Activated naive CD8-positive, alpha-beta T cell treated with anti-CD3 and anti-CD28 coated beads, Interleukin-2, amount 50 U/mL, for 24 hours (primary cell): ENCODE results near the gene CABP4.
A peak's percentile ranks its signal among the peaks of the same experiment; 100 is the strongest.

Experiments
- ATAC-seq: fragments of 150-1000 bp; cut with Tn5 transposase; one replicate; pipeline ENCODE4 v1.10.0; 2021
- DNase-seq: peaks from one replicate; pipeline ENCODE4 v3.0.0; 2021
- H3K27ac Mint-ChIP-seq: one replicate; pipeline ENCODE4 v1.8.0; 2021; ENCODE audit warnings: mild to moderate bottlenecking, mixed read lengths
- H3K27me3 Mint-ChIP-seq: one replicate; pipeline ENCODE4 v1.8.0; 2021; ENCODE audit warnings: mixed read lengths
- H3K36me3 Mint-ChIP-seq: one replicate; pipeline ENCODE4 v1.8.0; 2021; ENCODE audit warnings: low read depth, mixed read lengths
- H3K4me1 Mint-ChIP-seq: one replicate; pipeline ENCODE4 v1.8.0; 2021; ENCODE audit warnings: mixed read lengths
- H3K4me3 Mint-ChIP-seq: one replicate; pipeline ENCODE4 v1.8.0; 2021; ENCODE audit warnings: mild to moderate bottlenecking, moderate library complexity, mixed read lengths
- H3K9me3 Mint-ChIP-seq: one replicate; pipeline ENCODE4 v1.8.0; 2021; ENCODE audit warnings: mixed read lengths

The CABP4 gene

GRCh38 chr11:67486481-67487195 is 31.5 kb downstream of the CABP4 start:
- peaks cover 74% of the 10 kb centered on the region for H3K4me1 Mint-ChIP-seq
- no peaks in the 10 kb centered on the region for H3K27me3 Mint-ChIP-seq
- H3K27ac Mint-ChIP-seq, result peak overlapping the region; percentile 99
- peak overlapping the region; percentile 93 for H3K4me3 Mint-ChIP-seq
- no peaks in the 10 kb centered on the region for H3K9me3 Mint-ChIP-seq
- DNase-seq (peak; percentile 63), ATAC-seq (no peak)
- H3K36me3 Mint-ChIP-seq, result peaks cover 31% of the 10 kb centered on the region

GRCh38 chr11:67489203-67489884 is 34.2 kb downstream of the CABP4 start:
- H3K36me3 Mint-ChIP-seq, result peaks cover 36% of the 10 kb centered on the region
- no peak for DNase-seq
- ATAC-seq, result no peak
- H3K27ac Mint-ChIP-seq, result peak overlapping the region; percentile 99
- H3K27me3 Mint-ChIP-seq, result no peaks in the 10 kb centered on the region
- no peak overlapping the region for H3K4me3 Mint-ChIP-seq
- no peaks in the 10 kb centered on the region for H3K9me3 Mint-ChIP-seq
- peaks cover 52% of the 10 kb centered on the region for H3K4me1 Mint-ChIP-seq

GRCh38 chr11:67489885-67490726 is 35.0 kb downstream of the CABP4 start:
- H3K36me3 Mint-ChIP-seq, result peaks cover 29% of the 10 kb centered on the region
- H3K27me3 Mint-ChIP-seq, result no peaks in the 10 kb centered on the region
- H3K4me1 Mint-ChIP-seq, result peaks cover 44% of the 10 kb centered on the region
- H3K27ac Mint-ChIP-seq, result peak overlapping the region; percentile 74
- DNase-seq, result no peak
- no peak overlapping the region for H3K4me3 Mint-ChIP-seq
- H3K9me3 Mint-ChIP-seq, result no peaks in the 10 kb centered on the region
- no peak for ATAC-seq

GRCh38 chr11:67490727-67491065 is 35.5 kb downstream of the CABP4 start:
- no peaks in the 10 kb centered on the region for H3K9me3 Mint-ChIP-seq
- ATAC-seq (no peak), DNase-seq (no peak)
- H3K36me3 Mint-ChIP-seq, result peaks cover 29% of the 10 kb centered on the region
- no peaks in the 10 kb centered on the region for H3K27me3 Mint-ChIP-seq
- H3K4me1 Mint-ChIP-seq, result peaks cover 39% of the 10 kb centered on the region
- no peak overlapping the region for H3K4me3 Mint-ChIP-seq
- H3K27ac Mint-ChIP-seq, result peak overlapping the region; percentile 31

- Mint-ChIP-seq H3K4me3 (no peak overlapping the region), H3K4me1 (peaks cover 32% of the 10 kb centered on the region), H3K27me3 (no peaks in the 10 kb centered on the region), H3K9me3 (no peaks in the 10 kb centered on the region), H3K27ac (peak overlapping the region; percentile 31), H3K36me3 (peaks cover 26% of the 10 kb centered on the region)
- no peak for DNase-seq
- no peak for ATAC-seq
Observed at GRCh38 chr11:67491276-67492068, 36.3 kb downstream of the CABP4 start.

- Mint-ChIP-seq H3K27ac (no peak overlapping the region), H3K4me3 (no peak overlapping the region), H3K36me3 (peaks cover 24% of the 10 kb centered on the region), H3K27me3 (no peaks in the 10 kb centered on the region), H3K9me3 (no peaks in the 10 kb centered on the region), H3K4me1 (peaks cover 24% of the 10 kb centered on the region)
- ATAC-seq (no peak), DNase-seq (no peak)
Observed at GRCh38 chr11:67492069-67492727, 37.0 kb downstream of the CABP4 start.

- H3K27me3 Mint-ChIP-seq, result no peaks in the 10 kb centered on the region
- peaks cover 20% of the 10 kb centered on the region for H3K36me3 Mint-ChIP-seq
- H3K9me3 Mint-ChIP-seq, result no peaks in the 10 kb centered on the region
- DNase-seq (peak; percentile 44), ATAC-seq (peak; percentile 6)
- H3K4me3 Mint-ChIP-seq, result no peak overlapping the region
- H3K27ac Mint-ChIP-seq, result no peak overlapping the region
- peaks cover 17% of the 10 kb centered on the region for H3K4me1 Mint-ChIP-seq
Observed at GRCh38 chr11:67492801-67493547, 37.8 kb downstream of the CABP4 start.

GRCh38 chr11:67493548-67494370 is 38.6 kb downstream of the CABP4 start:
- Mint-ChIP-seq H3K27me3 (no peaks in the 10 kb centered on the region), H3K4me3 (no peak overlapping the region), H3K27ac (no peak overlapping the region), H3K4me1 (peaks cover 9% of the 10 kb centered on the region), H3K9me3 (no peaks in the 10 kb centered on the region), H3K36me3 (peaks cover 14% of the 10 kb centered on the region)
- no peak for DNase-seq
- ATAC-seq, result no peak

GRCh38 chr11:67494371-67495233 is 39.4 kb downstream of the CABP4 start:
- ATAC-seq (no peak), DNase-seq (no peak)
- Mint-ChIP-seq H3K36me3 (peaks cover 14% of the 10 kb centered on the region), H3K27ac (no peak overlapping the region), H3K9me3 (no peaks in the 10 kb centered on the region), H3K4me3 (no peak overlapping the region), H3K4me1 (peaks cover 4% of the 10 kb centered on the region), H3K27me3 (no peaks in the 10 kb centered on the region)

- no peak overlapping the region for H3K27ac Mint-ChIP-seq
Observed at GRCh38 chr11:67495234-67496005, 40.3 kb downstream of the CABP4 start.

GRCh38 chr11:67496113-67496512 is 41.0 kb downstream of the CABP4 start:
- Mint-ChIP-seq H3K27ac (no peak overlapping the region), H3K36me3 (peaks cover 20% of the 10 kb centered on the region), H3K27me3 (no peaks in the 10 kb centered on the region), H3K4me1 (peaks cover 7% of the 10 kb centered on the region), H3K4me3 (no peak overlapping the region), H3K9me3 (no peaks in the 10 kb centered on the region)
- DNase-seq (no peak), ATAC-seq (no peak)

More at GRCh38 chr11:67495234-67496005, 40.3 kb downstream of the CABP4 start:
- no peak for ATAC-seq
- no peaks in the 10 kb centered on the region for H3K27me3 Mint-ChIP-seq
- DNase-seq, result no peak
- H3K4me3 Mint-ChIP-seq, result no peak overlapping the region
- peaks cover 13% of the 10 kb centered on the region for H3K36me3 Mint-ChIP-seq
- H3K9me3 Mint-ChIP-seq, result no peaks in the 10 kb centered on the region
- H3K4me1 Mint-ChIP-seq, result peaks cover 1% of the 10 kb centered on the region
